Endothelial cell (in vitro differentiated cells): ENCODE results near the gene IQSEC1. TPM values are rescaled to one million over a fixed set of nuclear protein-coding genes. Genes with fewer than 3 reads are reported as not detected.

ENCODE experiments used
- DNase-seq: peaks from one replicate; pipeline ENCODE4 v3.0.0; 2021; ENCODE audit warnings: low spot score
- H3K27ac Mint-ChIP-seq: one replicate; pipeline ENCODE4 v1.8.0; 2021; ENCODE audit warnings: mixed read lengths, inconsistent platforms; ENCODE audit not compliant: unreplicated experiment
- H3K27me3 Mint-ChIP-seq: one replicate; pipeline ENCODE4 v1.8.0; 2021; ENCODE audit warnings: mild to moderate bottlenecking, moderate library complexity, mixed read lengths, inconsistent platforms; ENCODE audit not compliant: unreplicated experiment
- H3K36me3 Mint-ChIP-seq: one replicate; pipeline ENCODE4 v1.8.0; 2021; ENCODE audit warnings: mild to moderate bottlenecking, low read depth, mixed read lengths, inconsistent platforms; ENCODE audit not compliant: unreplicated experiment
- H3K4me1 Mint-ChIP-seq: one replicate; pipeline ENCODE4 v1.8.0; 2021; ENCODE audit warnings: mild to moderate bottlenecking, mixed read lengths, inconsistent platforms; ENCODE audit not compliant: unreplicated experiment
- H3K4me3 Mint-ChIP-seq: one replicate; pipeline ENCODE4 v1.8.0; 2021; ENCODE audit warnings: mild to moderate bottlenecking, mixed read lengths, inconsistent platforms; ENCODE audit not compliant: unreplicated experiment
- H3K9me3 Mint-ChIP-seq: one replicate; pipeline ENCODE4 v1.8.0; 2021; ENCODE audit warnings: mixed read lengths, inconsistent platforms; ENCODE audit not compliant: unreplicated experiment
- total RNA-seq: library from RNA; stranded (reverse); fragmentation: NEBNext Ultra II Directional; extraction: Animal tissue kit (Norgen Biotek cat#: 25700); gene quantifications from one replicate; pipeline ENCODE4 v1.2.1, GENCODE V29; 2021; ENCODE audit not compliant: unreplicated experiment
- TF ChIP-seq, protein P1 (sequence below): fragments of 200-600 bp; sonication (generic); IDR thresholded peaks from one replicate; pipeline ENCODE4 v1.5.0; 2021; ENCODE audit warnings: antibody characterized with exemption; ENCODE audit not compliant: unreplicated experiment

The IQSEC1 gene
- total RNA-seq, 1 donor from 2014 or later = 75.3 TPM

DNA sequence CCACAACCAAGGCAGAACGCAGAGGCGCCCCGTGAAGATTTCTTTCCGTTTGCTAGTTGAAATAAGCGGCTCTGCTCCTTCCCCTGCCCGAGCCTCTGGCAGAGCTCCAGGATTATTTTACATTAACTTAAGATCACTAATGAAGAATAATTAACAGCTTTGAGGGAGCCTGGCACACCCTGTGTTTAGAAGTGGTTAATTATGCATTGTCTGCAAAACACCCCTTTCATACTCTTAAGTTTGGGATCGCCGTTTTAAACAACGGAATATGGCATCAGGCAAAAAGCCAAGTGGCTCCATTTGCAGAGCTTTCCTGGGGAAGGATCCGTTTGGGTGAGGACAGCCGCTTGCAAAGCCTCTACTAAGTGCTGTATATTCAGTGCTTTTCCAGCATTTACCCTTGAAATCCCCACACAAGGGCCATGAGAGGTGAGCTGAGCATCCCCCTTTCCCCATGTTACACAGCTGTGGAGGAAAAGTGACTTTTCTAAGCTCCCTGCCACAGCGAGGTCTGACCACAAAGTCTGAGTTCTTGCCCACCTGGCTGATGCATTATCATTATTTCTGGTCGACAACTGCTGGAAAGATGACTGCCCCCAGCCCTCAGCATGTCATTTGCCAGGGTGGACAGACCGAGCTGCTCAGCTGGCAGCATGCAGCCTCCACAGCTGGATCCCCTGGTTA, 33.9 kb downstream of the IQSEC1 start:
- no peak overlapping the region for H3K27ac Mint-ChIP-seq
- no peaks in the 10 kb centered on the region for H3K9me3 Mint-ChIP-seq
- DNase-seq = no peak
- H3K36me3 Mint-ChIP-seq = peaks cover 5% of the 10 kb centered on the region
- peaks cover 22% of the 10 kb centered on the region for H3K27me3 Mint-ChIP-seq
- TF ChIP-seq, protein P1, sequence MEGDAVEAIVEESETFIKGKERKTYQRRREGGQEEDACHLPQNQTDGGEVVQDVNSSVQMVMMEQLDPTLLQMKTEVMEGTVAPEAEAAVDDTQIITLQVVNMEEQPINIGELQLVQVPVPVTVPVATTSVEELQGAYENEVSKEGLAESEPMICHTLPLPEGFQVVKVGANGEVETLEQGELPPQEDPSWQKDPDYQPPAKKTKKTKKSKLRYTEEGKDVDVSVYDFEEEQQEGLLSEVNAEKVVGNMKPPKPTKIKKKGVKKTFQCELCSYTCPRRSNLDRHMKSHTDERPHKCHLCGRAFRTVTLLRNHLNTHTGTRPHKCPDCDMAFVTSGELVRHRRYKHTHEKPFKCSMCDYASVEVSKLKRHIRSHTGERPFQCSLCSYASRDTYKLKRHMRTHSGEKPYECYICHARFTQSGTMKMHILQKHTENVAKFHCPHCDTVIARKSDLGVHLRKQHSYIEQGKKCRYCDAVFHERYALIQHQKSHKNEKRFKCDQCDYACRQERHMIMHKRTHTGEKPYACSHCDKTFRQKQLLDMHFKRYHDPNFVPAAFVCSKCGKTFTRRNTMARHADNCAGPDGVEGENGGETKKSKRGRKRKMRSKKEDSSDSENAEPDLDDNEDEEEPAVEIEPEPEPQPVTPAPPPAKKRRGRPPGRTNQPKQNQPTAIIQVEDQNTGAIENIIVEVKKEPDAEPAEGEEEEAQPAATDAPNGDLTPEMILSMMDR = no peak
- no peak overlapping the region for H3K4me3 Mint-ChIP-seq
- no peaks in the 10 kb centered on the region for H3K4me1 Mint-ChIP-seq

DNA sequence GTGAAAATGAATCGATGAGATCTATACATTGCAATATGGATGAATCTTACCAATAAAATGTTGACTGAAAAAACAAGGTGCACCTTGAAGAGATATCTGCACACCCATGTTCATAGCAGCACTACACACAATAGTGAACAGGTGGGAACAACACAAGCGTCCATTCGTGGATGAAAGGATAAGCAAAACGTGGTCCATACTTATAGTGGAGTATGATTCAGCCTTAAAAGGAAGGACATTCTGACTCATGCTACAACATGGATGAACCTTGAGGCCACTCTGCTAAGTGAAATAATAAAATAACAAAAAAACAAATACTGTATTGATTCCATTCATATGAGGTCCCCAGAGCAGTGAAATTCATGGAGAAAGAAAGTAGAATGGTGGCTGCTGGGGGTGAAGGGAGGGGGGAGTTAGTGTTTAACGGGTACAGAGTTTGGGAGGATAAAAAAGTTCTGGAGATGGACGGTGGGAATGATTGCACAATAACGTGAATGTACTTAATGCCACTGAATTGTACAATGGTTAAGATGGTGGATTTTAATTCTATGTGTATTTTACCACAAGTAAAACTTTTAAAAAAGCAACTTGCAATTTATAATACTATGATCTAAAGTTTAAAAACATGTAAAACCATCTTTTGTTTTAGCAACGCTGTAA, 35.6 kb downstream of the IQSEC1 start:
- TF ChIP-seq, protein P1 = no peak
- Mint-ChIP-seq H3K36me3 (peaks cover 5% of the 10 kb centered on the region), H3K4me3 (no peak overlapping the region), H3K27me3 (peaks cover 19% of the 10 kb centered on the region), H3K4me1 (no peaks in the 10 kb centered on the region), H3K9me3 (no peaks in the 10 kb centered on the region), H3K27ac (no peak overlapping the region)
- no peak for DNase-seq

GRCh38 chr3:13034861-13035260, 38.4 kb downstream of the IQSEC1 start:
- TF ChIP-seq, protein P1 = no peak
- no peaks in the 10 kb centered on the region for H3K4me1 Mint-ChIP-seq
- peaks cover 16% of the 10 kb centered on the region for H3K27me3 Mint-ChIP-seq
- DNase-seq = no peak
- no peaks in the 10 kb centered on the region for H3K9me3 Mint-ChIP-seq
- H3K36me3 Mint-ChIP-seq = peaks cover 5% of the 10 kb centered on the region
- H3K27ac Mint-ChIP-seq = no peak overlapping the region
- no peak overlapping the region for H3K4me3 Mint-ChIP-seq

DNA sequence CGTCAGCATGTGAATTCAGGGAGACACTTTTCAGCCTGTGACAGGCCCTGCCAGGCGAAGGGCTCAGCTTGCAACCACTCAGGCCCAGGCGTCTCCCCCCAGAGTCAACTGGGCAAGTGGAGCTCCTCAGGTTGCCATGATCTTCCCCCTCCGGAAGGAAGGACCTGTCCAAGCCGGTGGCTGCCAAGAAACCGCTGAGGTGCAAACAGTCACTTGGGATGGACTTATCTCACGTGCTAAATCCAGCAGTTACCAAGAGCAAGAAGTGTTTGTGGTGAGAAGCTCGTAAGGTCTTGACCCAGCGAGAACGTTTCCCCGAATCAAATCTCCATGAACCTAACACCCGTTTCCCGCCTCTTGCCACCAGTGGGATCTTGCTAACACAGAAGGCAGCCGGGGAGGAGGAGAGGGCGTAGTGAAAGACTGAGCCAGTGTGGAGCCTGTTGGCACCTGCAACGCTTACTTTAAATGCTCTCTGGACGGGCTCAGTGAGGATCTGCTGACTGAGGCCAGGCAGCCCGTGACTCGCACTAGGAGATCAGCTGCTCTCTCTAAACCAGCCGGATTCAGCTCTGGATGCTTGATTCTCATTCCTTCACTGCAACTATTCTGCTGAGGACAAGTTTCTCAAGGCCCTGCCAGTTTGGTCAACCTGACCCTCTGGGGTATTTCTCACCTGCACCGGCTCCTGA, 39.0 kb downstream of the IQSEC1 start:
- Mint-ChIP-seq H3K27me3 (peaks cover 17% of the 10 kb centered on the region), H3K36me3 (peaks cover 9% of the 10 kb centered on the region), H3K27ac (no peak overlapping the region), H3K9me3 (no peaks in the 10 kb centered on the region), H3K4me3 (no peak overlapping the region), H3K4me1 (no peaks in the 10 kb centered on the region)
- TF ChIP-seq, protein P1 = no peak
- DNase-seq = no peak

GRCh38 chr3:13032206-13032605, 41.0 kb downstream of the IQSEC1 start:
- H3K27ac Mint-ChIP-seq = no peak overlapping the region
- H3K36me3 Mint-ChIP-seq = peaks cover 14% of the 10 kb centered on the region
- no peak for DNase-seq

More at GRCh38 chr3:13032206-13032605, 41.0 kb downstream of the IQSEC1 start:
- Mint-ChIP-seq H3K4me1 (peaks cover 9% of the 10 kb centered on the region), H3K4me3 (no peak overlapping the region), H3K27me3 (peaks cover 15% of the 10 kb centered on the region), H3K9me3 (no peaks in the 10 kb centered on the region)
- TF ChIP-seq, protein P1 = no peak
